GM12801 (cell line): ENCODE results near the gene KCNK6.

Experiments
- CTCF ChIP-seq: IDR thresholded peaks from one replicate; pipeline ENCODE4 v1.5.1; 2011; ENCODE audit warnings: control low read depth; ENCODE audit not compliant: insufficient read length; ENCODE audit errors: extremely low read depth

KCNK6 gene

GRCh38 chr19:38278751-38279150 is 40.9 kb upstream of the KCNK6 start:
- TF ChIP-seq CTCF = no peak

- no peak for TF ChIP-seq CTCF
Observed at GRCh38 chr19:38280030-38280921, 39.4 kb upstream of the KCNK6 start.

- TF ChIP-seq CTCF = no peak
Observed at GRCh38 chr19:38281811-38282566, 37.7 kb upstream of the KCNK6 start.

GRCh38 chr19:38283271-38283670 is 36.4 kb upstream of the KCNK6 start:
- no peak for TF ChIP-seq CTCF

- TF ChIP-seq CTCF = no peak
Observed at GRCh38 chr19:38284422-38284821, 35.2 kb upstream of the KCNK6 start.

- no peak for TF ChIP-seq CTCF
Observed at GRCh38 chr19:38285567-38285966, 34.1 kb upstream of the KCNK6 start.

GRCh38 chr19:38287604-38288003 is 32.0 kb upstream of the KCNK6 start:
- no peak for TF ChIP-seq CTCF
